ENCODE measurements around the gene RUNX3.

DNA sequence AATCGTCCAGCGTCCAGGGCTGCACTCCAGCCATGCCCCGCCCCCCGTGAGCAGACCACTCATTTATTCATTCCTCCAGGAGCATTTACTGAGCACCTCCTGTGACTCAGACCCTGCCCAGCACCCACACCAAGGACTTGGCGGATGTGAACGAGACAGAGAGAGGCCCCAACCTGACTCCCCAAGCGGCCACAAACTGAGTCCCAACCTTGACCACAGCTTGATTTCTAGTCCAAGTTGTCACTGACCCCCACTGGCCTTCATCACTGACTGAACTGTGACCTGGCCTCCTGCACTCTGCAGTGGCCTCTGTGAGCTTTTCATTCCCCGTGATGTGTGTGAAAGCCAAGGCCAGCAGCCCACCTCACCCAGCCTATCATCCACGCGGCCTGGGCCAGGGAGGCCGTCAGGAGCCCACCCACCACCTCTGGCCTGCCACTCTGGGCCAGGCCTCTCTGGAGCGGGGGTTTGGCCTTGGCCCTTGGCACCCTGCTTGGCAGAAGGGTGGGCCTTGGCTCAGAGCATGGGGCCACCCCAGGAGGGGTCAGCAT, 19.3 kb upstream of the RUNX3 start:
- no peak for TF ChIP-seq EP300 (IDR thresholded peaks at IDR 0.05; ENCODE audit: borderline replicate concordance)
- TF ChIP-seq, protein P1, sequence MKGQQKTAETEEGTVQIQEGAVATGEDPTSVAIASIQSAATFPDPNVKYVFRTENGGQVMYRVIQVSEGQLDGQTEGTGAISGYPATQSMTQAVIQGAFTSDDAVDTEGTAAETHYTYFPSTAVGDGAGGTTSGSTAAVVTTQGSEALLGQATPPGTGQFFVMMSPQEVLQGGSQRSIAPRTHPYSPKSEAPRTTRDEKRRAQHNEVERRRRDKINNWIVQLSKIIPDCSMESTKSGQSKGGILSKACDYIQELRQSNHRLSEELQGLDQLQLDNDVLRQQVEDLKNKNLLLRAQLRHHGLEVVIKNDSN (IDR thresholded peaks at IDR 0.05) = no peak
- TF ChIP-seq, protein P2, sequence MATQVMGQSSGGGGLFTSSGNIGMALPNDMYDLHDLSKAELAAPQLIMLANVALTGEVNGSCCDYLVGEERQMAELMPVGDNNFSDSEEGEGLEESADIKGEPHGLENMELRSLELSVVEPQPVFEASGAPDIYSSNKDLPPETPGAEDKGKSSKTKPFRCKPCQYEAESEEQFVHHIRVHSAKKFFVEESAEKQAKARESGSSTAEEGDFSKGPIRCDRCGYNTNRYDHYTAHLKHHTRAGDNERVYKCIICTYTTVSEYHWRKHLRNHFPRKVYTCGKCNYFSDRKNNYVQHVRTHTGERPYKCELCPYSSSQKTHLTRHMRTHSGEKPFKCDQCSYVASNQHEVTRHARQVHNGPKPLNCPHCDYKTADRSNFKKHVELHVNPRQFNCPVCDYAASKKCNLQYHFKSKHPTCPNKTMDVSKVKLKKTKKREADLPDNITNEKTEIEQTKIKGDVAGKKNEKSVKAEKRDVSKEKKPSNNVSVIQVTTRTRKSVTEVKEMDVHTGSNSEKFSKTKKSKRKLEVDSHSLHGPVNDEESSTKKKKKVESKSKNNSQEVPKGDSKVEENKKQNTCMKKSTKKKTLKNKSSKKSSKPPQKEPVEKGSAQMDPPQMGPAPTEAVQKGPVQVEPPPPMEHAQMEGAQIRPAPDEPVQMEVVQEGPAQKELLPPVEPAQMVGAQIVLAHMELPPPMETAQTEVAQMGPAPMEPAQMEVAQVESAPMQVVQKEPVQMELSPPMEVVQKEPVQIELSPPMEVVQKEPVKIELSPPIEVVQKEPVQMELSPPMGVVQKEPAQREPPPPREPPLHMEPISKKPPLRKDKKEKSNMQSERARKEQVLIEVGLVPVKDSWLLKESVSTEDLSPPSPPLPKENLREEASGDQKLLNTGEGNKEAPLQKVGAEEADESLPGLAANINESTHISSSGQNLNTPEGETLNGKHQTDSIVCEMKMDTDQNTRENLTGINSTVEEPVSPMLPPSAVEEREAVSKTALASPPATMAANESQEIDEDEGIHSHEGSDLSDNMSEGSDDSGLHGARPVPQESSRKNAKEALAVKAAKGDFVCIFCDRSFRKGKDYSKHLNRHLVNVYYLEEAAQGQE (IDR thresholded peaks at IDR 0.05; ENCODE audit: low read depth) = no peak
